Activated CD8-positive, alpha-beta memory T cell treated with anti-CD3 and anti-CD28 coated beads for 36 hours (primary cell): ENCODE measurements around the gene BMPR1B. TPM values are rescaled to one million over a fixed set of nuclear protein-coding genes. Genes with fewer than 3 reads are reported as not detected.

ENCODE experiments used
- CTCF ChIA-PET: fragments of 350-600 bp; sonication (Branson Sonifier 250); formaldehyde crosslinking; loops from one replicate; lab custom pipeline; 2021; ENCODE audit warnings: antibody characterized with exemption; lab: Charles Lee
- POLR2A ChIA-PET: fragments of 350-600 bp; sonication (Branson Sonifier 250); formaldehyde crosslinking; loops from one replicate; lab custom pipeline; 2021; ENCODE audit warnings: antibody characterized with exemption; lab: Charles Lee
- total RNA-seq, 2 experiments: library from RNA; stranded (reverse); gene quantifications; one replicate each; pipeline ENCODE4 v1.2.3, GENCODE V29; 2021

BMPR1B gene
- total RNA-seq, 2 experiments from 2014 or later, result not detected

DNA sequence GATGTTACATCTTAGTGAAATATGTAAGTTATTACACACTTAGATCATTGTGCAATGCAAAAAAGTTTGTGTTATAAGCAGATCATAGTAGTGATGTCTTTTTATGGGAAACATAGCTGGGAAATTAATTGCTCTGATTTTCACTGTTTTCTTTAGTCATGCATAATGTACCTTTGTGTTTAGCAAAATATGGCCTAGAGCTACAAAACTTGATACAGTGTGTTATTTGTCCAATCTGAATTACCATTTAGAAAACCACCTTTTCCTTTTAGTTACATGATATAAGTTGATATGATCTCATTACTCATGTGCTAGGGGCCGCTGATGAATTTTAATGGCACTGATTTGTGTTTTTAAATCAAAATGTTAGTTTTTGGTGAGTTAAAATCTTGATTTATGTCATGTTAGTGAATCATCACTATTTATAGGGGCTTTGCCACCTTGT is 2.0 kb downstream of the BMPR1B start:
- ChIA-PET CTCF (no interaction called here), POLR2A (no interaction called here)

DNA sequence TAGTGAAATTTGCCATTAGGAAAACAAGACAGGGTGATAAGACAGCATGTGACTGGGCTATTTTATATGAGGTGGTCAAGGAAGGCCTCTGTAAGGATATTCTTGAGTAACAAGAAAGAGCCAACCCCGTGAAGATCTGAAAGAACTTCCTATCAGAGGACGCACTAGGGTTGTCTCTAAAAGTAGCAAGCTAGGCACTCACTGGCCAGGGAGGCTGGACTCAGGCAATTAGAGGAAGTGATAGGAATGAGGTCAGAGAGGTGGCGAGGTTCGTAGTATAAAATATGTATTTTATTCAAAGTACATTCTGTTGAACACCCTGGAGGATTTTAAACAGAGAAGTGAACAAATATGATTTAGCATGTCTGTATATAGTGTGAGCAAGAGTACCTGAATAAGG is 4.6 kb downstream of the BMPR1B start:
- ChIA-PET CTCF (no interaction called here), POLR2A (no interaction called here)

DNA sequence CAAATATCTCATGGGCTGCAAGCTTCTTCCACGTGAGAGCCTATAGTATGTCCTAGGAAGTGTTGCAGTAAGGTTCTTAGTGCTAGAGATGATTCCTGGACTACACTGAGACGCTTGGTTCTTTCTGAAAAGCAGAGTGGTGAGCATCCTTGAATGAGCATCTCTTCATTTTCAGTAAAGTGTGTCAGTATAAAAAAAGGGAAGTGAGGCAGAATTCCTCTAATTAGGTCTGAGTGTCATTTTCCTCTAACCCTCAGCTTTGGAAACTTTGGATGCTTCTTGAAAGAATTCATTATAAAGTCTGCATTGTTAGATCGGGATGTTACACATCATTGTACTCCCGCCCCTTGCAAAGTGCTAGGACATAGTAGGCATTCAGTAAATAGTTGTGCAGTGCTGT is 5.2 kb downstream of the BMPR1B start:
- POLR2A ChIA-PET, result no interaction called here
- CTCF ChIA-PET, result no interaction called here

DNA sequence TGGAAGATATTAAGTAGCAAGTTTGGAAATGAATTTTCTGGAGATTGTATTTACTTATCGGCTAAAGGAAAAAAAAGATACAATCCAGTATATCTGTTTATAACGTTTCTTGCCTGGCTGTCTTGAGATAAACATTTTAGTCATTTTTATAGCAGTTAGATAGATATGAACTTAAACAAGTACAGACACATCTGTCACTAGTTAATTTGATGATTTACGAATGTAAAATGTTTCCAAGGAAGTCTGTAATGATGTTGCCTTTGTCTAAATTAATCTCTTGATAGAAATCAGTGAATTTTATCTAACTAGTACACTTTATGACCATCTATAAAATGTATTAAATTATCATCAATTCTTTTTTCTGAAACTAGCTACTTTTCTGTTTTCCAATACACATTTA is 5.7 kb downstream of the BMPR1B start:
- POLR2A ChIA-PET, result no interaction called here
- CTCF ChIA-PET, result no interaction called here

DNA sequence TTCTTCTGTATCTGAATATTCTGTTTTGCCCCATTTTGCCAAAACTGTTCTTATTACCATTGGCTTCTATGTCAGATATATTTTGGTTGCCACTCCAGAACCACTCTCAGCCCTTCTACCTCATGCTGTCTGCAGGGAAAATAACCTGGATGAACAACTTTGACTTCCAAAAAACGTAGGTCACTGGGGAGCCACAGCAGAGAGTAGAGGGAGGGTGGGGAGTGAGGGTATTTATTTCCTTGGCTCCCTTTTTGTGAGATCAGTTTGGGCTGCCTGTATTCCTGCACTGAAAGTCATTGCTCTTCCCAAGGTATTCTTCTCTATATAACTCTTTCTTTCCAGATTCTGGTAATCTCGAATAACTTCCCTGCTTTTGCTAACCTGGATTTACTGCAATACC is 6.3 kb downstream of the BMPR1B start:
- POLR2A ChIA-PET, result no interaction called here
- CTCF ChIA-PET, result no interaction called here

DNA sequence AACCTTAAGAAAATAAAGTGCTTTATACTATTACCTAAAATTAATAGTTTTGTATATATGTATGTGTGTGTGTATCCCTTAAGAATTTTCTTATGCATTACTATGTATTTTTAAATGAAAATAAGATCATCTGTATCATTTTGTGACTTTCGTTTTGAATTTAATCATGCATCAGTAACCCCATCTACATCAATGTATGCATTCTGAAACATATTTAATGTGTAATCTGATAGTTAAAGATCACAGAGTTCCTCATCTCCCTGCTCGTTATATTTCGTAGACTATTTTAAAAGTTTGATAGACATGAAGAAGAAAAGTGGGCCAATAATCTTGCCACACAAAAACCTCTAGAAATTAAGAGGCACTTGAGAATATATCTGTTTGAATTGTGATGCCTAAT is 7.4 kb downstream of the BMPR1B start:
- ChIA-PET CTCF (no interaction called here), POLR2A (no interaction called here)

DNA sequence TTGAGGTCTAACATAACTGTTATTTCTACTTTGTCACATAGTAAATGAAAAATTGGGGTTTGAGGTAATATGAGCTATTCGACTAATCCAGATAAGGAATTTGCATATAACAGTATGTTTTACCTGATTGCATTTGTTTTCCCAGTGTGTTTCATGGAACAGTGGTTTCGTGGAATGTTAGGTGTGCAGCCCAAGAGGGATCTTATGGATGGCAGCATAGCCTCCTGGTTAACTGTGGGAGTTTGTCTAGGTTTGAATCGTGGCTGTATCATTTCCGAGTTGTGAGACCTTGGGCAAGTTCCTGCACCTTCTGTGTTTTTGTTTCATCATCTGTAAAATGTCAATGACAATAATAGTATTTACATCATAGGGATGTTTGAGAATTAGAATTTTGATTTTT is 7.9 kb downstream of the BMPR1B start:
- CTCF ChIA-PET, result no interaction called here
- POLR2A ChIA-PET, result no interaction called here

DNA sequence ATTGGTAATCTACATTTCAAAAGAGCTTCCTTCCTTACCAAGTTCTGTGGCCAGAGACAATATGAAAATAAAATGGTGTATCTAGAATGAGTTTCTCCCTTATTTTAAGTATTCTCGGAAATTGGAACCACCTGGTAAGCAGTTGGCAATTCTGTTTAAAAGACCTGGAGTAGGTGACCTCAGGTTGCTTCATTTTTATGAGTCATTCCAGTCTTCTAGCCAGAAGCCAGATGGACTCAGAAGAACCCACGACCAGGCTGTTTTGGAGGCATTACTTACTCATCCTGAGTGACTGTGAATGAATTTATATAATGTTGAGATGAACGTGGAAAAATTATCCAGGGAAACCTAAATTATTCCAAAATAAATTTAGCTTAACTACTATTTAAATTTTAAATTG is 9.1 kb downstream of the BMPR1B start:
- ChIA-PET CTCF (no interaction called here), POLR2A (no interaction called here)

DNA sequence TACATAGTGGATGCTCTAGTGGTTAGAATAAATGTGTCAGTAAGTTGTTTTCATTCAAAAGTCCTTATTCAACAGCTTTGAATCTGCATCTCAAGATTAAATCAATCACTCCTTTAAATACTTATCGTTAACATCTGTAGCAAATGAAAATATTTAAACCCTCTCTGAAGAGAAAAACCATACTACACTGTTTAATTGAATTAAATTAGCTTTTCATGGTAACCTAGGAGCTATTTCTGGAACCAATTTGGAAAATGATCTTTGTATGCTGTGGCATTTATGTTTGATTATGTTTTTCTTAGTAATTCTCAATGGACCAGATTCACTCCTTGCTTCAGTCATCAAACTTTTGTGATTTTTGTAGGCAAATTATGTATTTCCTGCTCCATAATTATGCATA is 9.7 kb downstream of the BMPR1B start:
- CTCF ChIA-PET, result no interaction called here
- POLR2A ChIA-PET, result no interaction called here

DNA sequence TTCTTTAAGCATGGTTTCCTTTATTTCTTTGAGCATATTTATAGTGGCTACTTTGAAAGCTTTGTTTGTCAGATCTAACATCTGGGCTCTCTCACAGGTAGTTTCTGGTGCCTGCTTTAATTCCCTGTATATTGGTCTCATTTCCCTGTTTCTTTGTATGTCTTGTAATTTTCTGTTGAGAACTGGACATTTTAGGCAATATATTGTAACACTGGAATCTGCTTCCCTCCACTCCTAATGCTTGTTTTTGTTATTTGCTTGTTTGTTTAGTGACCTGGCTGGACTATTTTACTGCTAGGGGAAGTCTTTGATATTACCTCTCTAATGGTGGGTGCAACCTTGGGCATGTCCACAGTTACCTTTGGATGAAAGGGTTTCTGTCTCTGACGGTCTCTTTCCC is 25.0 kb downstream of the BMPR1B start:
- POLR2A ChIA-PET, result no interaction called here

DNA sequence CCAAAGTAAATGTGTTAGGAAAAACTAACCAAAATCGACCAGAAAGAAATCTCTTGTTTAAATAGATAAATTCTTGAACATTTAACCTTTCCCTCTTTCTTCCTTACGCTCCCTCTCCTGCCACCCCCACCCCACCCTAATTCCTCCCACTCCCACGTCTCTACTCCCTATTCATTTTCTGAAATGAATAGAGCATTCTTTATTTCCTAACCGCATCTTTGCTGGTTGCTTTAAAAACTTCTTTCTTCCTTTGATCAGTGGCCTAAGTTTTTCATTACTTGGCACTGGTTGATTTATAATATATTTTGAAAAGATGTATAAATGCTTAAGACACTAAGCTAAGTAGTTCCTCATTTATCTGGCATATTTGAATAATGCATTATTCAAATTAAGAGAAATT is 33.9 kb downstream of the BMPR1B start:
- POLR2A ChIA-PET, result no interaction called here
- CTCF ChIA-PET, result no interaction called here

More for the DNA sequence above, 25.0 kb downstream of the BMPR1B start:
- CTCF ChIA-PET, result no interaction called here

DNA sequence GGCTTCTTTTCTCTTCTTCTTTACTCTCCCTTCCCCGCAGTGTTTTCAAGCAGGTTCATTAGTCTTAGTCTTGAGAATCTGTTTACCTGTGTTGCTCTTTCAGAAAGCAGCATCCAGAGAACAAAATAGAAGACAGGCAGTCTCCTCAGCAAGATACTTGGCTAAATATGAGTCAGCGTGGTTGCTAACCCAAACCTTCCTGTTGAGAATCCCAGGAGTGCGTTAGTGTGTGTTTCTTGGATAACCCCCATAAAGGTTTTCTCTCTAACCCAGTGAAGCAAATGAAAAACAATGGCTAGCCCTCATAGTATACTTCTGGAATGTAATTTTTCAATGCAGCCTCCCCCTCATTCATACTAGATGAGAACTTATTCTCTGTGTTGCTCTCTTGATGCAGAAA is 41.1 kb downstream of the BMPR1B start:
- POLR2A ChIA-PET, result no interaction called here
- CTCF ChIA-PET, result no interaction called here

DNA sequence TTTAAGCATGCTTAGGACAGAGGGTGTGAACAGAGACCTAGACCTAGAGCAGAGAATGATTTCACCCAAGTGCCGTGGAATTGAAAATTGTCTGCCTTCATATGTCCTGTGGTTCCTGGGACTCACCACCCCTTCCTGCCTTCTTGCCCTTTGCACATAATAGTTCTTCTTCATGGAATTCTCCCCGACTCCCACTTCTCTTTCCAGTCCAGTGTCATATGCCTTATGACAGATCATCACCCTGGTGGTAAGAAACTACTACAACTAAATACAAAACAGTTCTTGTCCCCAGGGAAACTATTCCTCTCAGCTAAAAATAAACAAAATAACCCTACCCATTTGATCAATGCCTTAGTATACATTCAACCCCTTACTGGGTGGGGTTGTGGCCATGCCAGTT is 43.3 kb downstream of the BMPR1B start:
- ChIA-PET CTCF (no interaction called here), POLR2A (no interaction called here)

DNA sequence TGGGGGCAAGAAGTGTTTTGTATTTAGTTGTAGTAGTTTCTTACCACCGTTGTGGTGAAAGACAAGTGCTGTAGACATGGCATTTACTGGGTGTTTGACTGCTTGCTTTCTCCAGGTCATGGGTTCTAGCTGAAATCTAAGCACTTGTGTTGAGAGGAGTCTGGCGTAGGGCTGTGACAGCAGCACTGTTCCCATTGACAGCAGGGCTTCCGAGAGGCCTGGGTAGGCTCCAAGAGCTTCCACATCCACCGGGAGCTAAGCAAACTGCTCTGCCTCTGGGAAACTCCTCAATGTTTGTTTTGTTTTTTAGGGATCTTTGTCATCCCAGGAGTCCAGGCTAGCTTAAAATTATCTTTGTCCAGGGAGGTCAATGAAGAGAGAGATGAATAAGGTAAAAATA is 44.3 kb downstream of the BMPR1B start:
- POLR2A ChIA-PET, result no interaction called here
- CTCF ChIA-PET, result no interaction called here

DNA sequence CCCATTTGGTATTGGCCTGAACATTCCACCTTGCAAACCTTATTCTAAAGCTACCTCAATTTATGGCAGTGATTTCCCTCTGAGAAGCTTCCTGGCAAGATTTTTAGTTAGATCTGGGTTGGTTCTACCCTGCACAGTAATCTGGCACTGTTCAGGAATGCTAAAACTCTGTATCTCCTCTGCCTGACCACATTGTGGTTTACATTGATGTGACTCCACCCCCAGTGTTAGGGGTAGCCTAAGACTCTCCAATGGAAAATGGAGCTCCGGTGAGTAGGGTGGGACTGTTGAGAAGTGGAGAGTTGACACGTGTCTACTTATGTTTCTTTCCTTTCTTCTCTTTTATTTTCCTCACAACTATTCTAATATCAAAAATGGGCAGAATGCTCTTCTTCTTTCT is 45.4 kb downstream of the BMPR1B start:
- ChIA-PET CTCF (no interaction called here), POLR2A (no interaction called here)

DNA sequence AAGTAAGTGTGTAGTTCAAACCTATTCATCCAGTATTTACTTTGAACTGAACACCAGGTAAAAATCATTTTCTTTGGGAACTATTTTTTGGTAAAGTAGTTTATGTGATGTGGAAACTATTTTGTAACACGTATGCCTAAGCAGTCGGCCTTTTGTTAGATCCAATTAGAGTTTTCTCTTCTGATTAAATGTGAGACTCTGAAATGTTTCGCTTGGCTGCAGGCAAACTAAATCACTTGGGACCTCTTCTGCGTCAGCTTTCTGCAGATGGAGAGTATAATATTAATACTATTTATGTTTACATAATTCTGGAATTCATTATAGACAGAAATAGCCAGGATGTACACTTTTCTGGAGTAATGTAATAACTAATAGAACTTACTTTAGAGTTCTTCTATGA is 46.9 kb downstream of the BMPR1B start:
- CTCF ChIA-PET, result no interaction called here
- POLR2A ChIA-PET, result no interaction called here

DNA sequence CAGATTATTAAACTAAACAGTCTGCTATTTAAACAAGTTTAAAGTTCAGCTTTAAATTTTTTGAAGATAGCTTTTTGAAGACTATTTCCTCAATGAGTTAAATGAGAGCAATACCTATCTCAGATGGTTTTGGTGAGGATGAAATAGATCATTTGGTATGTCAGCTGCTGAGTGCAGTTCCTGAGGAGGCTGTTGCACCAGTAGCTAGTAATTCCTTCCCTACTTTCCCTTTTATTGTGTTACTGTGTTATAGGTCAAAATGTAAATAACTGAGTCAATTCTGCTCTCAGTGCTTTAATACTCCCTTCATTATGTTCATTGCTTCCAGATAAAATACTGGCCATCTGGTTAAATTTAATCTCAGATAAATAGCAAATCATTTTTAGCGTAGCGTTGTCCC is 48.6 kb downstream of the BMPR1B start:
- POLR2A ChIA-PET, result no interaction called here
- CTCF ChIA-PET, result no interaction called here

DNA sequence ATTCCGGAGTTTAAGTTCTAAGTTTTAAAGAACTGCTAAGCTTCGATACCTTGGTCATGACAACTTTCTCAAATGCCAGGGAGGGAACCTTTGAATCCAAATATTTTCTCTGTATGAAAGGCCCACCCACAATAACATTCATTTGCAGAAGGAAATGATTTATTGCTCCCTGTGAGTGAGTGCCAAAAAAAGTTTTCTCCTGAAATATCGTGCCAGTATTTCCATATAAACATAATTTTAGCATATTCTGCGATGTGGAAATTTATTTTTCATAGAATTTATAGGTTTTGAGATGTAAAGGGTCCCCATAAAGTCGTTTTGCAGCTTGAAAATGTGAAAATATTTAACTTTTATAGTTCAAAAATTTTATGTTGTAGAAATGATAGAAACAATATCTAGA is 53.9 kb downstream of the BMPR1B start:
- ChIA-PET CTCF (no interaction called here), POLR2A (no interaction called here)

DNA sequence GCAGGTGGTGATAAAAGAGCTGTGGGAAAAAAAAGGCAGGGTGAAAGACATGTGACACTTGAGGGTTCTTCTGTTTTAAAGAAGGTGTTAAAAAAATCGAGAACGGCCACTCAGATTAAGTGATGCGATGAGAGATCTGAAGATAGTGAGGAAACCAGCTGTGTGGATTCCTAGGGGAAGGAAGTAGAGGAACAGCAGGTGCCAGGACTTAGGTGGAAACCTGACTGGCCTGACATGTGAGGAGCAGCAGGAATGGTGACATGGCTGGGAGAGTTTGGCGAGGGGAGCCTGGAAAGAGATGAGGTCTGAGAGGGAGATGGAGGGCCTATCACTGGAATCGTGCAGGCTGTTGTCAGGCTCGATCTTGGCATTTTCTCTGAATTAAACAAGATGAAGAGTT is 55.5 kb downstream of the BMPR1B start:
- POLR2A ChIA-PET, result no interaction called here
- CTCF ChIA-PET, result no interaction called here

DNA sequence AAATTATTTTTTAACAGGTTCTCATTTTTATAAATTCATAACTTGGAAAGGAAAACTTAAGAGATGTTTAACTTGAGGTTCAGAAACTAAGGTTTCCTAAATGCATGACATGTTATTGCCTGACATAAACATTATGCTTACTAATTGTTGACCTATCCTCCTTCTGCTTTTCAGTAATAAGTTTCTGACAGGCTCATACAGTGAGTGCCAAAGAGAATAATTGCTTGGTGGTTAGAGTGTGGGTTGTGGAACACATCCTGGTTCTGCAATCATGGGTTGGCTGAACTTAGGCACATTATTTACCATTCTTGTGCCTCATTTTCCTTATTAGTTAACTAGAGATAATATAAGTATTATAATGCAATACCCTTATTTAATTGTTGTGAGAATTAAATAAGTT is 56.5 kb downstream of the BMPR1B start:
- CTCF ChIA-PET, result no interaction called here

DNA sequence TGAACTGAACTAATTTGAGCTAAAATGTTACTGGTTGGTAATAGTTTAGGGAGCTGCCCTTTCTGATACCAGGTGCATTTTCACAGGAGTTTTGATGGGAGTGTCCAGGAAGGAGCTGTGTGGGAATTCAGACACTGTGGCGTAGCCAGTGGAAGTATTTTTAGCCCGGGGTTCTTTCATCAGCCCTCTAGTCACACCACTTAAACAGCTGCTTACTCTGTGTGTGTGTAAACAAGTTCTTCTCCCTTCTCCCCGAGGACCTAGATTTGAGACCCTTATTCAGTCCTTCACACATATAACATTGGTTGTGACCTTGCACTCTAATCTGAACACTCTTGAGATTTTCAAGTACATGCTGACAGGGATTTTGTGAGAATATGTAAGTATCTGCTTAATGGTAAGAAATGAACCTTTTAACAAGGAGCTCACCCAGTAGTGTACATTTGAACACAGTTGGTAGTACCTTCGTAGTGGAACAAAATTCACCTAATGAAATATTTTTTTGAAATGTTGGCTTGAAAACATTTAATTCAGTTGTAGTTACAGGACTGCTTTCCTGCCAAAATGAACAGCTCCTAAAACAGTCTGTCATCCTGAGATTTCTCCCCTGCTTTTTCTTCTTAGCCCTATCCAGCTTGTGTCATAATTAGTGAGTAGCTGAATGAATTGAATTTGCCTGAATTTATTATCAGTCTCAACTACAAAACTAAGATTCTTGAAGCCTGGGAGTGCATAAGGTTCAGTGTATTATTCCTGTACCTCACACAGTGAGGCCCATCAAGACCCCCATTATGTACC is 61.8 kb downstream of the BMPR1B start:
- CTCF ChIA-PET, result no interaction called here
- POLR2A ChIA-PET, result no interaction called here

More for the DNA sequence above, 56.5 kb downstream of the BMPR1B start:
- POLR2A ChIA-PET, result no interaction called here

DNA sequence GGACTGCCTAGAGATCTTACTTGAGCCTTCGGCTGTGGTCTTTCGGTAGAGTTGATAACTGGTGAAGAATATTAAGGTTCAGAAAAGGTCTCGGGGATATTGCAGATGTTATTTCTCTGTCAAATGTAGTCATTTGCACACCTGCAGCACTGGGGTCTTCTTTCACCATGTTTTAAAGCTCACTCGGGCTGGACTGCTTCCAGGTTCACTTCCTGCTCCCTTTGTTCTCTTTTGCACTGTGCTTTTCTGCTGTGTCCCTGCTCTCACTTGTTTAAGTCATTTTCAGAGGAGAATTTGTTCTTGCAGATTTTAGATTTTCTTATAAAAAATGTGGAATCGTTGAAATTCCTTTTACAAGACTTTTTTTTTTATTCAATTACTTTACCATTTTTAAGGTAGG is 68.5 kb downstream of the BMPR1B start:
- POLR2A ChIA-PET, result no interaction called here
- CTCF ChIA-PET, result no interaction called here
